Inflammatory macrophage (primary cell): Measurements from ENCODE around the gene PVR.
A peak's percentile ranks its signal among the peaks of the same experiment; 100 is the strongest.

Experiments used
- DNase-seq, 2 donors: peaks; one replicate each; pipeline ENCODE4 v3.0.0-alpha.2; 2020 to 2022
- total RNA-seq, 18 experiments: gene quantifications; one replicate each; lab custom pipeline; 2026; ENCODE audit warnings: mixed read lengths in 6 of 18, inconsistent platforms in 2 of 18; lab: John Stamatoyannopoulos, UW

PVR gene
- total RNA-seq, result 26.7 to 168 (median 44.9) reads per million in 18 experiments

DNA sequence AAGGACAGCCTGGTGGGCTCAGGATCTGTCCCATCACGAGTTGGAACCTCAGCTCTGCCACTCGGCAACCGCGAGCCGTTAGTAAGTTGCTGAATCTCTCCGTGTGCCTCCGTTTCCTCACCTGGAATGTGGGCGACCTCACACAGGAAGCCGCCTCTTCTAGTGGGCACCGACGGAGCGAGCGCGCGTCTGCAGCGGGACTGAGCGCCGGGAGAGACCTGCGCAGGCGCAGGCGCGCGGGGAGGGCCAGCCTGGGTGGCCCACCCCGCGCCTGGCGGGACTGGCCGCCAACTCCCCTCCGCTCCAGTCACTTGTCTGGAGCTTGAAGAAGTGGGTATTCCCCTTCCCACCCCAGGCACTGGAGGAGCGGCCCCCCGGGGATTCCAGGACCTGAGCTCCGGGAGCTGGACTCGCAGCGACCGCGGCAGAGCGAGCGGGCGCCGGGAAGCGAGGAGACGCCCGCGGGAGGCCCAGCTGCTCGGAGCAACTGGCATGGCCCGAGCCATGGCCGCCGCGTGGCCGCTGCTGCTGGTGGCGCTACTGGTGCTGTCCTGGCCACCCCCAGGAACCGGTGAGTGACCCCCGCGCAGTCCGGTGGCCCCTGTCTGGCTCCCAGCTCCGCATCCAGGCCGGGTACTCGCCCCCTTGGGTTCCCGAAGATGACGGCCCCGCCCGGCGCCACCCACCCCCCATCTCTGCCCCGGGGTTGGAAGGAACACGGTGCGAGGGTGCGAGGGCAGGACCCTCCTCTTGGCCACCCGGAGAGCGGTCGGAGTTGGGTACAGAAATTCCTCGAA lies at the start of gene PVR:
Gene PVR, plus strand, starts transcription at position 306 of the 797 bp plus-strand sequence. Its CDS starts 187 bp downstream, at position 493.
- DNase-seq, result peak; percentile 57 to 72

DNA sequence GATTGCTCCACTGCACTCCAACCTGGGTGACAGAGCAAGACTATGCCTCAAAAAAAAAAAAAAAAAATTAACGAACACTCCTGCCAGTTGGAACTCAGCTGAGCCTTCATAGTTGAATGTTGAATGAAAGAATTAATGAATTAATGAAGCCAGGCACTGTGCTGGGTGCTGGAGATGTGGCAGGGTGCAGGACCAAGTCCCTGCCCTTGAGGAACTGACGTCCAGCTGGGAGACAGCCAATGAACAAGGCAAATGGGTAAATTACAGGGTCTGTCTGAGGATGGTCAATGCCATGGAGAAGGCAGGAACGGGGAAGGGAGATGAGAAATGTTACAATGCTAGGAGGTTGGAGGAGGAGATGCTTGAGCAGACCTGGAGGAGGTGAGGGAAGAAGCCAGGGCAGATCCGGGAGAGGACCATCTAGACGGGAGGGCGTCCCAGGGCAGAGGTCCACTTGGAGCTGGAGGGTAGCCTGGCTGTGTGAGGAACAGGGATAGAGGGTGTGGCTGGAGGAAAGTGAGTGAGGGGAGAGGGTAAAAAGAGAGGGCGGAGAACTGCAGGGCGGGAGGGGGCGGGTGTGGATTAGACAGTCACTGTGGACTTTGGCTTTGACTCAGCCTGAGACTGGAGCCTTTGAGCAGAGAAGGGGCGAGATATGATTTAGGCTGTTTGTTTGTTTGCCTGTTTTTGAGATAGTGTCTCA lies 47.1 kb upstream of the PVR start:
- DNase-seq, result no peak

- no peak for DNase-seq
Measured at GRCh38 chr19:44597131-44597491, 46.6 kb upstream of the PVR start.

- no peak for DNase-seq
Measured at GRCh38 chr19:44598355-44598754, 45.4 kb upstream of the PVR start.

DNA sequence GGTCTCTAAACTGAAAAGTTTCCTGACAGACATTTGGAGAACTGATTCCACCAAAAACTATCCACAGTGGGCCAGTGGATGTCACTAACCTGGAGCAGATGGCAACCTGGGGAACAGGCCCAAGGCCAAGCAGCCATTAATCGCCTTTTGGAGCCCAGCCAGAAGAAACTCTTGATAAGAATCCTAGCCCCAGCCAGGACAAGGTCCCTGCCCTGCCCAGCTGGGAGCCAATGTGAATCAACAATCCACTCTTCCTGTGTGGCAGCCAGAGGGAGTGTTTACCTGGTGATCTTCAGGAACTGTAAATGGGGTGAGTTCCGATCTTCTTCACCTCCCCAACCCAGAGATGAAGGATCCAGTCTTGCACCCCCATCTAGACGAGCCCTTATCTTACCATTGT lies 44.8 kb upstream of the PVR start:
- DNase-seq, result no peak

DNA sequence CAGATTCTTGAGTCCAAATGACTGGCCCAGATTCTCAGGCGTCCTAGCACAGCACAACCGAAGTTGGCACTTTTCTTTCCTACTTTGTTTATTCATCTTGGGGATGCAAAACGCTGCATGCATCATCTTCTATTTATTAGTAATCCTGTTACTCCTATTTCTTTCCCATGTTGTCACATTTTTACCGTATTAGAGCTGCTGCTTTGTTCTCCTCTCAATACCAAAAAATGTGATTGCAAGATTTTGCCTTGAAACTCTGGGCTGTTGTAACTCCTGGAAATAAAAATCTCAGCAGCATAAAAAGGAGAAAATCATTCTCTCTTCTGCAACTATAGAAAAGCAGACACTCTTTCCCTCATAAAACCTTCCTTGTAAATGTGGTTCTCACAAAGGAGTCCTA lies 43.2 kb upstream of the PVR start:
- DNase-seq, result no peak

GRCh38 chr19:44602081-44602480 lies 41.6 kb upstream of the PVR start:
- no peak for DNase-seq

DNA sequence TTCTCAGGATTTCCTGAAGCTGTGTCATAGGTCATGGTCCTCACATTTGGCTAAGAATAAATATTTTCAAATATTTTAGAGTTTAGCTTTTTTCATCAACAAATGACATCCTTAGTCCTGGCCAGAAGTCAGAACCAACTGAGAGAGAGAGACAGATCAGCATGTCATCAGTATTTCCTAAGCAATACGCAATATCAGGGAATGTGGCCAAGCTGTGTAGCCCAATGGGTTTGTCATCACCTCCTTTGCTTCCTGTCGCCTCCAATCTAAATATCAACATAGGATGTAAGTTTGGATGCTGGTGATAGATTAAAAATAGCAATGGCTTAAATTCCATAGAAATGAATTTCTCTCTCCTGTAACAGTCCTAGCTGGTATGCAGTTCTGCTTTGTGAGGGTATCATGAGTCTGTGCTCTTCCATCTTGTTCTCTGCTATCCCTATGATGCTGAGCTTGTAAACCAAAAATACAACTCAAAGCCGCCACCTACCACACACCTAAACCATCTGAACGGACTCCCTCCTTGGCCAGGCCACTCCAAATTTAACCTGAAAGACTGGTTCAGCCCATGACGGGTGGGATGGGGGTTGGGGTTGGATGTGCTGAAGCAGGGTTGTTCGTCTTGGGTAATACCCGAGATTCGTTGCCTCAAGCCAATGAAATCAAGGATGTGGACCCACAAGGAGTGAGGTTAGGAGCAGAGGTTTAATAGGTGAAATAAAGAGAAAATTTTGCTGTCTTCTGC lies 40.3 kb upstream of the PVR start:
- no peak for DNase-seq

GRCh38 chr19:44604241-44604640 lies 39.5 kb upstream of the PVR start:
- no peak for DNase-seq

DNA sequence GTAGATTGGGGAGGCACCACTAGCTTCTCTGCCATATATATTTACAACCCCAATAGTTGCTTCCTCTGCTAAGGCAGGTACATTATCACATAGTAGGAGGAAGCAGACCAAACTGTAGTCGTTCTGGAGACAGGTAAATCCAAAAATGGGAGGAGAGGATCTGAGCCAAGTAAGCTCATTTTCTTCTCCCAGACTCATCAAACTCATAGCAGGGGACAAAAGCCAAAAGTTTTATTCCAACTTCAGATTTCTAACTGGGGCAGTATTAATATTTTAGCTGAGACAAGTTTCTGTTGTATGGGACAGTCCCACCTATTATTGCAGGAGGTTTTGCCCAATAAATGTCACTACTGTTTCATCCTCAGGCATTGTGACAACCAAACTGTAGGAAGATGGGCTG lies 38.2 kb upstream of the PVR start:
- no peak for DNase-seq

GRCh38 chr19:44607049-44607448 lies 36.7 kb upstream of the PVR start:
- DNase-seq, result peak; percentile 30 to 54

- DNase-seq, result no peak
Measured at GRCh38 chr19:44607917-44608316, 35.8 kb upstream of the PVR start.

DNA sequence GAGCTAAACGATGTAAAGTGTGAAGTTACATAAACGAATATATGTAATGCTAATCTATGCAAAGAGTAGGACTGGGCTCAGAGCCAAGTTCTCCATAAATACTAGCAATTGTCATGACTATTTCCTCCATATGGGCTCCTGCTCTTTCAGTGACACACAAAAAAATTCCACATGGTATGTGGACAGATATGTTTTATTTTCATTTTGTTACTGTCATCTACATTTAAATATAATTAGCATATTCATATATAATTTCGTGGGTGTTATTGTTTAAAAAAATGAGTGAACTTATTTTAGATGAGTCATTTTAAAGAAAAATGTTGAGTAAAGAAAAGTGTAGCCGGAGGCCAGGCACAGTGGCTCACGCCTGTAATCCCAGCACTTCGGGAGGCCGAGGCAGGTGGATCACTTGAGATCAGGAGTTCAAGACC lies 35.3 kb upstream of the PVR start:
- DNase-seq, result peak; percentile 27 to 31

DNA sequence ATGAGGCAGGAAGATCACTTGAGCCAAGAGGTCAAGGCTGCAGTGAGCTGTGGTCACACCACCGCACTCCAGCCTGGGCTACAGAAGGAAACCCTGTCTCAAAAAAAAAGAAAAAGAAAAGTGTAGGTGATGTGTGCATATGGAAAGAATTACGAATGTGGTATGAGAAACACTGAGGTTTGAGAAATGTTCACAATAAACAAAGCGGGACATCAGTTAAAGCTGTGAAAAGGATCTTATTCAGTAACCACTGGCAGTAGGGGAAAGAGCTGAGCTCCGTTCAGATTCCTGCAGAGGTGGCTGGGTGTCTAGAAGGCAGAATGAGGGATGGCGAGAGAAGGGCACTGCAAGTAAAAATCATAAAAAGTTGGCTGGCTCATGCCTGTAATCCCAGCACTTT lies 34.5 kb upstream of the PVR start:
- no peak for DNase-seq

GRCh38 chr19:44610497-44610896 lies 33.2 kb upstream of the PVR start:
- DNase-seq, result peak; percentile 47 to 48

GRCh38 chr19:44611812-44612295 lies 31.9 kb upstream of the PVR start:
- DNase-seq, result no peak

DNA sequence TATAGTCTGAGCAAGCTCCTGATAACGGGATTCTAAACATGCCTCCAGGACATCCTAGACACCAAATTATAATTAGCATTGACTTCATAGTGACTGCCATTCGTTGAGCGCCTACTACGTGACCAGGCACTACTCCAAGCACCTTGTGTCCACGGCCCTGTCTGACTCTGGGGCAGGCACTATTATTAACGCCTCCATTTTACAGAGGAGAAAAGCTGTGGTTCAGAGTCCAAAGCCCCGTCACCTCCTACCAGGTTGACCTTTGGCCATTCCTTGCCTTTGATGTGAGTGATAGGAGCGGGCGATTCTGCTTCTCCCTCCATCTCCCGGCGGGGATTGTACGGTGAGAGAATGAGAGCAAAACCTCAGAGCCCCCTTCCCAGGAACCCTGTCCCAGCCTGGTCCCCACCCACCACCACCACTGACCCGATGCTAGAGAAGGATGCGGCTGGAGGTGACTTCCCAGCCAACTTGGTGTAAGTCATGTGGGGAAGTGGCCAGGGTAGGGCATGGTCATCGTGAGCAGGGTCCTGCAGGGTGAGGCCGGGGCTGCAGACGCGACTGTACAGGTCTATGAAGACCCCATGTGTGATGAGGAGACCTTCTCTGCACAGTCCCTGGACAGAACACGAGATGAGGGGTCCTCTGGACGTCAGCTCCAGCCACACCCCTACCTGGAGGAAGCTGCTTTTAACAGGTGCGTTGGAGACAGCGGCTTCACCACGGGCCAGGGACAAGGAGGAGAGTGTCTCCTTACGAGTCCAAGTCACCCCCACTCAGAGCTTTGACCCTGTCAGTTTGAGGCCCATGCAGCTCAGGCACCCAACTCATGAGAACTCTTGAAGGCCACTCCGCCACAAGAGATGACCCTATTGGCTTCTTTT lies 30.2 kb upstream of the PVR start, which contains the start of gene IGSF23:
Gene IGSF23, plus strand, starts transcription at position 269 of the 884 bp plus-strand sequence. Its CDS starts 83 bp downstream, at position 352.
- no peak for DNase-seq

GRCh38 chr19:44614313-44614712 lies 29.4 kb upstream of the PVR start:
- no peak for DNase-seq

- DNase-seq, result no peak
Measured at GRCh38 chr19:44615863-44616247, 27.9 kb upstream of the PVR start.

- DNase-seq, result no peak
Measured at GRCh38 chr19:44617110-44617880, 26.4 kb upstream of the PVR start.
